K562 (cell line): Measurements from ENCODE around the gene OR11L1. TPM values are rescaled to one million over a fixed set of nuclear protein-coding genes. Genes with fewer than 3 reads are reported as not detected.

Experiments used
- CEBPZ ChIP-seq: fragments of 150-350 bp; IDR thresholded peaks from 2 replicates; pipeline ENCODE4 v1.6.1; 2014; ENCODE audit warnings: low read depth, mild to moderate bottlenecking, low read length, borderline replicate concordance
- CHD1 ChIP-seq: fragments of 200-600 bp; sonication (generic); IDR thresholded peaks from one replicate; pipeline ENCODE4 v1.6.1; 2012; ENCODE audit warnings: mild to moderate bottlenecking, moderate library complexity, low read length, inconsistent platforms
- E2F4 ChIP-seq: sonication (generic); formaldehyde crosslinking; IDR thresholded peaks from 2 replicates; pipeline ENCODE4 v1.8.0; 2022; ENCODE audit warnings: mild to moderate bottlenecking, low read depth, missing genetic modification reagents
- FOXO4 ChIP-seq: fragments of 450-650 bp; formaldehyde crosslinking; IDR thresholded peaks from 2 replicates; pipeline ENCODE4 v1.4.0; 2020; ENCODE audit warnings: mild to moderate bottlenecking, moderate library complexity
- GABPB1 ChIP-seq: sonication (generic); formaldehyde crosslinking; IDR thresholded peaks from 2 replicates; pipeline ENCODE4 v1.8.0; 2022; ENCODE audit warnings: mild to moderate bottlenecking, missing genetic modification reagents
- HES1 ChIP-seq: fragments of 450-650 bp; IDR thresholded peaks from 2 replicates; pipeline ENCODE4 v1.6.1; 2016; ENCODE audit warnings: low read depth, mild to moderate bottlenecking, moderate library complexity
- KDM4B ChIP-seq, 2 experiments: fragments of 450-650 bp in 1 of 2; sonication (generic) in 1 of 2; IDR thresholded peaks; 2 replicates each; pipeline ENCODE4 v1.6.1; 2016 to 2017; ENCODE audit warnings: borderline replicate concordance in 2 of 2, antibody characterized with exemption in 1 of 2, low read depth in 1 of 2, mild to moderate bottlenecking in 1 of 2
- LARP7 ChIP-seq: fragments of 450-650 bp; IDR thresholded peaks from 2 replicates; pipeline ENCODE4 v1.6.1; 2016
- PURB ChIP-seq: sonication (generic); formaldehyde crosslinking; IDR thresholded peaks from 2 replicates; pipeline ENCODE4 v1.9.0; 2021; ENCODE audit warnings: low read depth, mild to moderate bottlenecking, missing genetic modification reagents
- RBM14 ChIP-seq: fragments of 200-400 bp; formaldehyde crosslinking; IDR thresholded peaks from 2 replicates; pipeline ENCODE4 v1.6.1; 2018; ENCODE audit warnings: low read depth, mild to moderate bottlenecking, low read length, moderate library complexity, borderline replicate concordance; ENCODE audit not compliant: insufficient read depth
- SUPT5H ChIP-seq: fragments of 450-650 bp; IDR thresholded peaks from 2 replicates; pipeline ENCODE4 v1.6.1; 2016
- TCF7L2 ChIP-seq: fragments of 150-350 bp; IDR thresholded peaks from 2 replicates; pipeline ENCODE4 v1.6.1; 2016; ENCODE audit warnings: low read depth, mild to moderate bottlenecking, low read length, moderate library complexity
- TFE3 ChIP-seq: fragments of 450-650 bp; formaldehyde crosslinking; IDR thresholded peaks from 2 replicates; pipeline ENCODE4 v1.4.0; 2020; ENCODE audit warnings: mild to moderate bottlenecking, mixed read lengths
- TRIM25 ChIP-seq: fragments of 450-650 bp; IDR thresholded peaks from 2 replicates; pipeline ENCODE4 v1.7.0; 2016; ENCODE audit warnings: borderline replicate concordance
- ZZZ3 ChIP-seq: fragments of 450-650 bp; IDR thresholded peaks from 2 replicates; pipeline ENCODE4 v1.6.1; 2016; ENCODE audit warnings: antibody characterized with exemption, mild to moderate bottlenecking, moderate library complexity
- polyA plus RNA-seq, 8 experiments: library from polyadenylated mRNA; depleted of rRNA in 4 of 8; stranded (reverse) in 5 of 8; unstranded in 3 of 8; fragments of >200 nt; fragmentation: Nextera tagmentation in 2 of 8; fragmentation: Illumina TruSeq in 1 of 8; extraction: Ambion mirVana in 2 of 8; extraction: Trizol in 1 of 8; gene quantifications; 2 replicates each; pipeline versions ENCODE4 v1.2.1 to v1.2.3, GENCODE V29; 2011 to 2014; ENCODE audit warnings: inconsistent platforms in 1 of 8, missing spikeins in 1 of 8
- total RNA-seq, 7 experiments: library from RNA; depleted of rRNA in 6 of 7; stranded (reverse); fragments of >200 nt in 6 of 7; fragmentation: Illumina TruSeq in 2 of 7; extraction: Trizol in 2 of 7; gene quantifications; 2 replicates each; pipeline versions ENCODE4 v1.2.1 to v1.2.3, GENCODE V29; 2011 to 2021; ENCODE audit warnings: low replicate concordance in 1 of 7

OR11L1 gene
- total and polyA plus RNA-seq, 9 of the 15 experiments (the other 6 are each of a cell fraction or from before 2014, with no cell fraction given), result not detected

GRCh38 chr1:247857069-247857984 is 15.6 kb upstream of the OR11L1 start, which contains the start of gene TRIM58 (continued):
- no peak for TF ChIP-seq CEBPZ
- TF ChIP-seq PURB (CRISPR knock-in tag), result no peak
- TF ChIP-seq TCF7L2, result no peak
- TF ChIP-seq HES1, result no peak
- TF ChIP-seq TFE3 (CRISPR knock-in tag), result no peak
- TF ChIP-seq KDM4B (IDR thresholded peaks at IDR 0.05; ENCODE audit: borderline replicate concordance in 2 of 2, low read depth in 1 of 2), result no peak; a peak in 1 of 4 replicates
- no peak for TF ChIP-seq FOXO4 (CRISPR knock-in tag)
- peak; percentile 78 for TF ChIP-seq SUPT5H
- no peak for TF ChIP-seq E2F4 (CRISPR knock-in tag)
- TF ChIP-seq LARP7, result no peak
- TF ChIP-seq CHD1, result peak; percentile 59
- 0 out of 2 replicates have a peak, but pooled peaks have one; percentile 28 for TF ChIP-seq RBM14
- TF ChIP-seq GABPB1 (CRISPR knock-in tag), result peak; percentile 46; the same call in 1 of the 2 replicates
- TF ChIP-seq TRIM25, result no peak
- TF ChIP-seq ZZZ3, result no peak
